Central memory CD4-positive, alpha-beta T cell (primary cell): ENCODE results near the gene AIPL1.

Experiments
- DNase-seq: peaks from one replicate; pipeline ENCODE4 v3.0.0; 2022

Gene AIPL1

GRCh38 chr17:6448473-6448872 lies 13.6 kb upstream of the AIPL1 start:
- DNase-seq, result no peak

GRCh38 chr17:6446516-6447100 lies 11.7 kb upstream of the AIPL1 start:
- no peak for DNase-seq

GRCh38 chr17:6444571-6445335 lies 9.8 kb upstream of the AIPL1 start:
- no peak for DNase-seq

GRCh38 chr17:6443692-6444570 lies 9.0 kb upstream of the AIPL1 start, which contains the start of gene PIMREG:
Gene PIMREG, plus strand, starts transcription at chr17:6444455. Its CDS starts 656 bp downstream, at chr17:6445111.
- DNase-seq, result peak; percentile 81

- DNase-seq, result no peak
Observed at GRCh38 chr17:6442775-6443174, 7.9 kb upstream of the AIPL1 start.

GRCh38 chr17:6439951-6440350 lies 5.0 kb upstream of the AIPL1 start:
- DNase-seq, result no peak

- DNase-seq, result no peak
Observed at GRCh38 chr17:6437956-6438355, 3.0 kb upstream of the AIPL1 start.

- no peak for DNase-seq
Observed at GRCh38 chr17:6437466-6437865, 2.5 kb upstream of the AIPL1 start.

- peak; percentile 51 for DNase-seq
Observed at GRCh38 chr17:6435968-6436367, 1.0 kb upstream of the AIPL1 start.

- DNase-seq, result no peak
Observed at GRCh38 chr17:6430769-6431168, 4.2 kb downstream of the AIPL1 start.

GRCh38 chr17:6429266-6429665 lies 5.7 kb downstream of the AIPL1 start:
- no peak for DNase-seq

- no peak for DNase-seq
Observed at GRCh38 chr17:6428207-6428965, 6.5 kb downstream of the AIPL1 start.

GRCh38 chr17:6427279-6427781 lies 7.6 kb downstream of the AIPL1 start:
- peak; percentile 68 for DNase-seq

- no peak for DNase-seq
Observed at GRCh38 chr17:6426356-6427101, 8.4 kb downstream of the AIPL1 start.

- DNase-seq, result no peak
Observed at GRCh38 chr17:6425407-6425806, 9.5 kb downstream of the AIPL1 start.

GRCh38 chr17:6423931-6424330 lies 11.0 kb downstream of the AIPL1 start:
- no peak for DNase-seq

GRCh38 chr17:6422654-6423241 lies 12.2 kb downstream of the AIPL1 start:
- DNase-seq, result no peak

GRCh38 chr17:6421700-6422604 lies 13.0 kb downstream of the AIPL1 start:
- peak; percentile 54 for DNase-seq

- DNase-seq, result no peak
Observed at GRCh38 chr17:6420173-6420641, 14.7 kb downstream of the AIPL1 start.

GRCh38 chr17:6415616-6416015 lies 19.3 kb downstream of the AIPL1 start:
- no peak for DNase-seq
